K562 (cell line): ENCODE data around the gene NRP1. TPM values are rescaled to one million over a fixed set of nuclear protein-coding genes. Genes with fewer than 3 reads are reported as not detected.

Experiments
- ATAC-seq: fragments of 200-7000 bp; cut with Tn5 transposase; 3 replicates; pipeline ENCODE4 v1.9.1; 2020; ENCODE audit warnings: moderate library complexity
- BruUV-seq: library from RNA; stranded (reverse); fragments of 400-500 nt; replicated peaks from 2 replicates; lab custom pipeline; 2021; lab: Mats Ljungman, UMichigan
- CTCF ChIA-PET: fragments of 300-600 bp; formaldehyde crosslinking; extraction: SDS; loops from one replicate; lab custom pipeline; 2021; ENCODE audit warnings: low intra/inter-chr PET ratio; lab: Yijun Ruan, JAX
- POLR2A ChIA-PET: fragments of 300-600, 350-650 bp; sonication (Branson Sonifier 250); formaldehyde crosslinking; extraction: SDS; loops from one replicate; lab custom pipeline; 2021; ENCODE audit warnings: antibody characterized with exemption, inconsistent platforms; lab: Yijun Ruan, JAX
- DNase-seq, 4 experiments: peaks; one replicate each; pipeline versions ENCODE4 v3.0.0 to v3.0.0-alpha.2; 2011 to 2018; ENCODE audit warnings: low spot score in 3 of 4, mixed read lengths in 3 of 4; ENCODE audit errors: extremely low read depth in 1 of 4
- FAIRE-seq: peaks from 2 replicates; lab custom pipeline; 2011; peaks lifted over from hg19 to GRCh38; lab: Jason Lieb, UNC
- H2AFZ ChIP-seq: 2 replicates; pipeline ENCODE4 v1.6.0; 2011; ENCODE audit warnings: low read depth, low read length, control low read depth, inconsistent platforms
- H3K27ac ChIP-seq: fragments of 200-600 bp; 3 replicates; pipeline ENCODE4 v1.8.0; 2011; ENCODE audit warnings: low read depth, mild to moderate bottlenecking, control low read depth, inconsistent platforms, low read length, moderate library complexity, mixed read lengths; ENCODE audit errors: extremely low read depth
- H3K27me3 ChIP-seq, 2 experiments: fragments of 300-600 bp in 1 of 2; 2 replicates in 1 of 2; 3 replicates in 1 of 2; pipeline versions ENCODE4 v1.6.0 to v1.8.0; 2011; ENCODE audit warnings: inconsistent platforms in 2 of 2, low read length in 2 of 2, mild to moderate bottlenecking in 1 of 2, mixed read lengths in 1 of 2, moderate library complexity in 1 of 2; ENCODE audit not compliant: control insufficient read depth in 2 of 2, insufficient read depth in 2 of 2
- H3K36me3 ChIP-seq: fragments of 300-600 bp; 3 replicates; pipeline ENCODE4 v1.8.0; 2011; ENCODE audit warnings: mild to moderate bottlenecking, low read length, inconsistent platforms; ENCODE audit not compliant: control insufficient read depth, insufficient read depth
- H3K4me1 ChIP-seq, 2 experiments: fragments of 200-600 bp in 1 of 2; replicated peaks in 1 of 2; 2 replicates in 1 of 2; 3 replicates in 1 of 2; pipeline versions ENCODE4 v1.5.1 to v1.8.0; 2011; ENCODE audit warnings: inconsistent platforms in 2 of 2, low read length in 2 of 2, mild to moderate bottlenecking in 1 of 2, mixed read lengths in 1 of 2, moderate library complexity in 1 of 2; ENCODE audit not compliant: control insufficient read depth in 2 of 2, insufficient read depth in 2 of 2
- H3K4me2 ChIP-seq: 2 replicates; pipeline ENCODE4 v1.6.1; 2011; ENCODE audit warnings: low read length, control low read depth, inconsistent platforms, mixed read lengths; ENCODE audit not compliant: insufficient read depth
- H3K4me3 ChIP-seq: fragments of 200-600 bp; sonication (generic), shearing (Covaris generic); 2 replicates; pipeline ENCODE4 v1.5.1; 2016; ENCODE audit warnings: control low read depth, inconsistent platforms
- H3K79me2 ChIP-seq: fragments of 200-600 bp; 3 replicates; pipeline ENCODE4 v1.8.0; 2011; ENCODE audit warnings: low read length, inconsistent platforms; ENCODE audit not compliant: control insufficient read depth, insufficient read depth
- H3K9ac ChIP-seq, 2 experiments: 2 replicates each; pipeline versions ENCODE4 v1.6.0 to v1.6.1; 2011; ENCODE audit warnings: low read depth in 2 of 2, low read length in 2 of 2, control low read depth in 1 of 2, inconsistent platforms in 1 of 2, mild to moderate bottlenecking in 1 of 2, mixed read lengths in 1 of 2; ENCODE audit not compliant: insufficient read depth in 1 of 2
- H3K9me1 ChIP-seq: one replicate; pipeline ENCODE4 v1.6.0; 2011; ENCODE audit warnings: inconsistent platforms, mild to moderate bottlenecking, low read length, moderate library complexity; ENCODE audit not compliant: control insufficient read depth, insufficient read depth
- H3K9me3 ChIP-seq: replicated peaks from 2 replicates; pipeline ENCODE4 v1.5.1; 2011; ENCODE audit warnings: low read depth, low read length, inconsistent platforms; ENCODE audit not compliant: control insufficient read depth, insufficient read depth
- H4K20me1 ChIP-seq: replicated peaks from 2 replicates; pipeline ENCODE4 v1.6.1; 2011; ENCODE audit warnings: low read length, inconsistent platforms, mixed read lengths; ENCODE audit not compliant: control insufficient read depth, insufficient read depth
- KAT7 ChIP-seq: sonication (generic); formaldehyde crosslinking; IDR thresholded peaks from 2 replicates; pipeline ENCODE4 v1.8.0; 2022; ENCODE audit warnings: missing genetic modification reagents, mild to moderate bottlenecking, borderline replicate concordance
- KDM4B ChIP-seq, 2 experiments: fragments of 450-650 bp in 1 of 2; sonication (generic) in 1 of 2; IDR thresholded peaks; 2 replicates each; pipeline ENCODE4 v1.6.1; 2016 to 2017; ENCODE audit warnings: borderline replicate concordance in 2 of 2, antibody characterized with exemption in 1 of 2, low read depth in 1 of 2, mild to moderate bottlenecking in 1 of 2
- KDM5B ChIP-seq: fragments of 200-600 bp; sonication (generic); IDR thresholded peaks from 2 replicates; pipeline ENCODE4 v1.6.1; 2012; ENCODE audit warnings: low read depth, mild to moderate bottlenecking, moderate library complexity, low read length, control low read depth, inconsistent platforms; ENCODE audit not compliant: insufficient replicate concordance
- KHSRP ChIP-seq: fragments of 450-650 bp; IDR thresholded peaks from 2 replicates; pipeline ENCODE4 v1.6.1; 2017
- KLF16 ChIP-seq: IDR thresholded peaks from 2 replicates; pipeline ENCODE4 v1.6.1; 2016; ENCODE audit warnings: antibody characterized with exemption
- MTA3 ChIP-seq: fragments of 450-650 bp; formaldehyde crosslinking; IDR thresholded peaks from 2 replicates; pipeline ENCODE4 v1.6.1; 2017; ENCODE audit warnings: mild to moderate bottlenecking, borderline replicate concordance
- PHF8 ChIP-seq: fragments of 200-600 bp; sonication (generic); IDR thresholded peaks from 2 replicates; pipeline ENCODE4 v1.6.1; 2012; ENCODE audit warnings: mixed run types, mild to moderate bottlenecking, inconsistent platforms, low read length, moderate library complexity, borderline replicate concordance
- RFX5 ChIP-seq: IDR thresholded peaks from 2 replicates; pipeline ENCODE4 v1.6.1; 2011; ENCODE audit warnings: low read depth, mild to moderate bottlenecking, improper control_type of control experiment, low read length
- SREBF2 ChIP-seq: sonication (generic); formaldehyde crosslinking; IDR thresholded peaks from 2 replicates; pipeline ENCODE4 v1.4.0; 2020; ENCODE audit warnings: mild to moderate bottlenecking, missing genetic modification reagents
- ZFPM2 ChIP-seq: fragments of 250-450 bp; sonication (Bioruptor Pico); IDR thresholded peaks from 2 replicates; pipeline ENCODE4 v1.5.1; 2022; ENCODE audit warnings: mild to moderate bottlenecking
- ZNF24 ChIP-seq: fragments of 450-650 bp; IDR thresholded peaks from 2 replicates; pipeline ENCODE4 v1.6.1; 2016
- ZNF717 ChIP-seq: fragments of 250-450 bp; sonication (Bioruptor Pico); IDR thresholded peaks from 2 replicates; pipeline ENCODE4 v1.5.0; 2021
- WGBS: fragments of 100-300 bp; shearing (Covaris generic); methylation state at CpG from one replicate; pipeline ENCODE4 v1.1.6; 2016; ENCODE audit warnings: low coverage, mixed read lengths; ENCODE audit not compliant: insufficient coverage; ENCODE audit errors: missing lambda C conversion rate; 5-methylcytosine and 5-hydroxymethylcytosine counted together
- in situ Hi-C: fragments of 300-500 bp; cut with MboI; formaldehyde crosslinking; loops from 4 replicates; pipeline ENCODE4 v1.15.0; 2018; ENCODE audit warnings: inconsistent platforms, mixed read lengths
- intact Hi-C: fragments of 100-400 bp; cut with micrococcal nuclease; formaldehyde crosslinking; loops from 2 replicates; pipeline ENCODE4 v1.14.2; 2022
- polyA plus RNA-seq, 8 experiments: library from polyadenylated mRNA; depleted of rRNA in 4 of 8; stranded (reverse) in 5 of 8; unstranded in 3 of 8; fragments of >200 nt; fragmentation: Nextera tagmentation in 2 of 8; fragmentation: Illumina TruSeq in 1 of 8; extraction: Ambion mirVana in 2 of 8; extraction: Trizol in 1 of 8; gene quantifications; 2 replicates each; pipeline versions ENCODE4 v1.2.1 to v1.2.3, GENCODE V29; 2011 to 2014; ENCODE audit warnings: inconsistent platforms in 1 of 8, missing spikeins in 1 of 8
- total RNA-seq, 7 experiments: library from RNA; depleted of rRNA in 6 of 7; stranded (reverse); fragments of >200 nt in 6 of 7; fragmentation: Illumina TruSeq in 2 of 7; extraction: Trizol in 2 of 7; gene quantifications; 2 replicates each; pipeline versions ENCODE4 v1.2.1 to v1.2.3, GENCODE V29; 2011 to 2021; ENCODE audit warnings: low replicate concordance in 1 of 7
- TF ChIP-seq, protein P1 (sequence below): IDR thresholded peaks from 3 replicates; pipeline ENCODE4 v1.6.1; 2011; ENCODE audit warnings: borderline replicate concordance, mild to moderate bottlenecking; ENCODE audit not compliant: insufficient read length, insufficient read depth
- TF ChIP-seq, protein P2 (sequence below): sonication (generic); IDR thresholded peaks from 2 replicates; pipeline ENCODE4 v1.6.1; 2016

The NRP1 gene
- total and polyA plus RNA-seq, 9 of the 15 experiments (the other 6 are each of a cell fraction or from before 2014, with no cell fraction given), result 0.01 to 0.38 (median 0.04) TPM; not detected in 5

DNA sequence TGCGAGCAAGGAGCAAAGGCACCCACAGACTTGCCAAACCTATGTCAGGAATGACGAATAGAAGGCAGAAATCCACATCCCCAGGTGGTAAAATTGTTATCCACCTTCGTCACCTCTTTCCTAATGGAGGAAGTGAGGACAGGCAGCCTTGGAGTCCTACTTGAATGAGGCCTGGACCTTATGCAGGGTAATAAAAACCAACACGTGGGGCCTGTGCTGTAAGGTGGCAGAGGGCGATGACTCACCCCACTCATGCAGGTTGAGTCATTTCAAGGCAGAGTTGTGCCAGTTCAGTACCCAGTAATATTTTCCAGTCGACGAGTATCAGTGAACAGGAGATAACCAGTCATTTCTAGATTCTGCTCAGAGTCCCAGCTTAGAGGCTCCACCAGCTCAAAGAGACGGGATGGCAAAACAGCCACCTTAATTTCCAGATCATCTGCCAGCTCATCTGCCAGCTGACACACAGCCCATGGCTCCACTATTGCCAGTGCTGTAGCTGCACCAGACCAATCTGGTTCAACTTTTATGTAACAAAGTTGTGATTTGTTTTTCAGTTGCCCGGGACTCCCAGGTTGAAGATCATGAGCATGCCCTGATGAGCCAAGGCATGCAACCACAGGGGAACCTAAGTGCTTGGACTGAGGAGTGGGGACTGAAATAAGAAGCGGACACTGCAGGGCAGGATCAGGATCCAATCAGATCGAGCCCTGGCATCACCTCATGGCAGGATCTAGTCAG lies 200.3 kb downstream of the NRP1 start:
- POLR2A ChIA-PET, result interaction anchor here (0.5 kb wide), 1 partner anchor 656 kb away, joined by 3 read pairs; no protein-coding TSS in a partner anchor
- no peaks in the 10 kb centered on the region for H3K79me2 ChIP-seq
- no peaks in the 10 kb centered on the region for H4K20me1 ChIP-seq
- WGBS, result under 1% methylated on average over 11 of the region's 11 CpGs
- no peak overlapping the region for H3K27ac ChIP-seq
- H3K4me1 ChIP-seq, result no peaks in the 10 kb centered on the region
- intact Hi-C loops, result loop anchor here (5.0 kb wide), 1 partner anchor 337 kb away; no protein-coding TSS in a partner anchor
- in situ Hi-C loops, result no loop called here
- ATAC-seq (no peak), FAIRE-seq (no peak), DNase-seq (no peak)
- no TSS peak for BruUV-seq
- H3K36me3 ChIP-seq, result no peaks in the 10 kb centered on the region
- no peaks in the 10 kb centered on the region for H3K9me1 ChIP-seq
- no peak overlapping the region for H2AFZ ChIP-seq
- no peak for TF ChIP-seq SREBF2 (CRISPR knock-in tag)
- TF ChIP-seq, protein P1, sequence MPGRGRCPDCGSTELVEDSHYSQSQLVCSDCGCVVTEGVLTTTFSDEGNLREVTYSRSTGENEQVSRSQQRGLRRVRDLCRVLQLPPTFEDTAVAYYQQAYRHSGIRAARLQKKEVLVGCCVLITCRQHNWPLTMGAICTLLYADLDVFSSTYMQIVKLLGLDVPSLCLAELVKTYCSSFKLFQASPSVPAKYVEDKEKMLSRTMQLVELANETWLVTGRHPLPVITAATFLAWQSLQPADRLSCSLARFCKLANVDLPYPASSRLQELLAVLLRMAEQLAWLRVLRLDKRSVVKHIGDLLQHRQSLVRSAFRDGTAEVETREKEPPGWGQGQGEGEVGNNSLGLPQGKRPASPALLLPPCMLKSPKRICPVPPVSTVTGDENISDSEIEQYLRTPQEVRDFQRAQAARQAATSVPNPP, result no peak
- TF ChIP-seq KLF16, result no peak
- no peak for TF ChIP-seq KDM4B (IDR thresholded peaks at IDR 0.05; ENCODE audit: borderline replicate concordance in 2 of 2, low read depth in 1 of 2)
- no peak for TF ChIP-seq RFX5
- TF ChIP-seq ZFPM2 (CRISPR knock-in tag), result no peak
- TF ChIP-seq KDM5B, result no peak
- TF ChIP-seq MTA3, result no peak
- TF ChIP-seq KHSRP, result no peak
- TF ChIP-seq, protein P2, sequence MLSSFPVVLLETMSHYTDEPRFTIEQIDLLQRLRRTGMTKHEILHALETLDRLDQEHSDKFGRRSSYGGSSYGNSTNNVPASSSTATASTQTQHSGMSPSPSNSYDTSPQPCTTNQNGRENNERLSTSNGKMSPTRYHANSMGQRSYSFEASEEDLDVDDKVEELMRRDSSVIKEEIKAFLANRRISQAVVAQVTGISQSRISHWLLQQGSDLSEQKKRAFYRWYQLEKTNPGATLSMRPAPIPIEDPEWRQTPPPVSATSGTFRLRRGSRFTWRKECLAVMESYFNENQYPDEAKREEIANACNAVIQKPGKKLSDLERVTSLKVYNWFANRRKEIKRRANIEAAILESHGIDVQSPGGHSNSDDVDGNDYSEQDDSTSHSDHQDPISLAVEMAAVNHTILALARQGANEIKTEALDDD, result no peak
- TF ChIP-seq PHF8, result no peak
- no peak for TF ChIP-seq ZNF717 (CRISPR knock-in tag)
- TF ChIP-seq ZNF24, result no peak
- TF ChIP-seq KAT7, result no peak
- H3K9ac ChIP-seq, result no peak overlapping the region
- no peaks in the 10 kb centered on the region for H3K9me3 ChIP-seq
- CTCF ChIA-PET, result no interaction called here
- no peak overlapping the region for H3K4me3 ChIP-seq
- H3K27me3 ChIP-seq, result peaks cover 4 to 25% of the 10 kb centered on the region in 2 experiments; a peak in 3 of 5 replicates
- H3K4me2 ChIP-seq, result no peak overlapping the region
